ENCODE data around the gene CD79A. TPM values are rescaled to one million over a fixed set of nuclear protein-coding genes. Genes with fewer than 3 reads are reported as not detected.

The CD79A gene
- polyA plus RNA-seq, 1 donor from 2014 or later: not detected

GRCh38 chr19:41919948-41920712 lies 43.1 kb downstream of the CD79A start:
- H2AFZ ChIP-seq (ENCODE audit: low read depth, low read length): no peak overlapping the region
- H4K20me1 ChIP-seq (ENCODE audit: insufficient read depth): no peaks in the 10 kb centered on the region
- H3K79me2 ChIP-seq (replicated peaks; ENCODE audit: insufficient read depth, low read length): no peaks in the 10 kb centered on the region
- peaks cover 84% of the 10 kb centered on the region for H3K27me3 ChIP-seq (ENCODE audit: insufficient read depth, low read depth, low read length)
- no peak overlapping the region for H3K9ac ChIP-seq (ENCODE audit: low read length)
- TF ChIP-seq TAF1 (IDR thresholded peaks at IDR 0.05; ENCODE audit: low read depth): no peak
- peak; percentile 26 for TF ChIP-seq POLR2AphosphoS5 (IDR thresholded peaks at IDR 0.05)
- no peak overlapping the region for H3K4me3 ChIP-seq (ENCODE audit: low read length)
- H3K4me2 ChIP-seq (ENCODE audit: low read length): no peak overlapping the region
- H3K27ac ChIP-seq (ENCODE audit: low read length): no peak overlapping the region
- no peaks in the 10 kb centered on the region for H3K9me3 ChIP-seq (ENCODE audit: low read length)
- H3K9me2 ChIP-seq (ENCODE audit: insufficient read depth, low read length): no peaks in the 10 kb centered on the region
- H3F3A ChIP-seq (ENCODE audit: insufficient read depth, low read length, poor library complexity, severe bottlenecking): no peaks in the 10 kb centered on the region
- no peaks in the 10 kb centered on the region for H3K36me3 ChIP-seq (ENCODE audit: insufficient read depth, low read length)

GRCh38 chr19:41920882-41921576 lies 44.0 kb downstream of the CD79A start:
- Histone ChIP-seq H3K36me3 (ENCODE audit: insufficient read depth, low read length) (no peaks in the 10 kb centered on the region), H3K9me2 (ENCODE audit: insufficient read depth, low read length) (no peaks in the 10 kb centered on the region), H2AFZ (ENCODE audit: low read depth, low read length) (no peak overlapping the region), H3K27me3 (ENCODE audit: insufficient read depth, low read depth, low read length) (peaks cover 84% of the 10 kb centered on the region), H3K27ac (ENCODE audit: low read length) (no peak overlapping the region), H3F3A (ENCODE audit: insufficient read depth, low read length, poor library complexity, severe bottlenecking) (no peaks in the 10 kb centered on the region), H3K4me3 (ENCODE audit: low read length) (no peak overlapping the region), H3K9me3 (ENCODE audit: low read length) (no peaks in the 10 kb centered on the region), H4K20me1 (ENCODE audit: insufficient read depth) (no peaks in the 10 kb centered on the region), H3K79me2 (replicated peaks; ENCODE audit: insufficient read depth, low read length) (no peaks in the 10 kb centered on the region), H3K4me2 (ENCODE audit: low read length) (no peak overlapping the region), H3K9ac (ENCODE audit: low read length) (no peak overlapping the region)
- TF ChIP-seq TAF1 (IDR thresholded peaks at IDR 0.05; ENCODE audit: low read depth): no peak
- no peak for TF ChIP-seq REST (IDR thresholded peaks at IDR 0.05; ENCODE audit: borderline replicate concordance)
- no peak for TF ChIP-seq POLR2AphosphoS5 (IDR thresholded peaks at IDR 0.05)
- TF ChIP-seq SMC3 (conservative IDR thresholded peaks at IDR 0.05; ENCODE audit: poor library complexity): no peak
- TF ChIP-seq EP300 (conservative IDR thresholded peaks at IDR 0.05; ENCODE audit: poor library complexity, severe bottlenecking): no peak
- TF ChIP-seq CTCF (IDR thresholded peaks at IDR 0.05; ENCODE audit: poor library complexity, severe bottlenecking): no peak
- no peak for TF ChIP-seq MXI1 (conservative IDR thresholded peaks at IDR 0.05; ENCODE audit: poor library complexity, severe bottlenecking)
- TF ChIP-seq EZH2 (IDR thresholded peaks at IDR 0.05; ENCODE audit: borderline replicate concordance, insufficient read depth, low read length, poor library complexity, severe bottlenecking): no peak
- TF ChIP-seq RAD21 (conservative IDR thresholded peaks at IDR 0.05): no peak

Measured in neural cell (in vitro differentiated cells).